ENCODE measurements around the gene PCTP. TPM values are rescaled to one million over a fixed set of nuclear protein-coding genes. Genes with fewer than 3 reads are reported as not detected.

Gene PCTP
- total RNA-seq = 40.2 and 44.1 TPM in 2 replicates

DNA sequence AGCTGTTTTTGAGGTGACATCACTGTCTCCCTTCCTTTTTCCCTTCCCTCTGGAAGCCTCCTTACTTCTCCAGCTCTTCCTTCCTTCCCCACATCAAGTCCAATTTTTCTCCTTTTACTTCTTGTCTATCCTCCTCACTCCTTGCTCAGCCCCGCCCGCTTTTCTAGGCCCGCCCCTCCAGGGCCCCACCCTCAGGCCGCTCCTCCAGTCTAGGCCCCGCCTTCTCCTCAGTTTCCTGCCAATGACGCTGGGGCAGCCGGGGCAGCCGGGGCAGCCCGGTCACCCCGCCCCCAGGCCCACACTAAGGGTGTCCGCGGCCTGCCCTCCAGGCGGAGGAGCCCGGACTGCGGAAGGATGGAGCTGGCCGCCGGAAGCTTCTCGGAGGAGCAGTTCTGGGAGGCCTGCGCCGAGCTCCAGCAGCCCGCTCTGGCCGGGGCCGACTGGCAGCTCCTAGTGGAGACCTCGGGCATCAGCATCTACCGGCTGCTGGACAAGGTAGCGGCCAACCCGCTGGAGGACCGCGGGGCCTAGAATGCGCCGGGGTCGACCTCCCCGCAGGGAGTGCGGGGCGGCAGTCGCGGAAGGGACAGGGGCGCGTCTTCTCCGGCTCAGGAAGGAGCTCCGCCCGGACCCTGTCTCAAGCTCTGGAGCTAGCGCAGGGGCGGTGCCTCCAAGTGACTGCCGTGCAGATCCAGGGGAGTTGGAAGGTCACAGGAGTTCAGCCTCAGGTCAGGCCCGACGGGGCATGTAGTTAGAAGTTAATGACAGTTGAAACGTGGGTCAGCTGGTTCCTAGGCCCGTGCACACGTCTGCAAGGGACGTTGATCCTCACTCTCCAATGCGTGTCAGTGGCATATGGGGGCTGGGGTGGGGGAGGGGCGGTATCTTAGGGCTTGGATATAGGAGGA, at the start of gene PCTP:
Gene PCTP, plus strand, starts transcription at position 302 of the 908 bp plus-strand sequence. Its CDS starts 53 bp downstream, at position 355.
- peak; percentile 90 for DNase-seq

DNA sequence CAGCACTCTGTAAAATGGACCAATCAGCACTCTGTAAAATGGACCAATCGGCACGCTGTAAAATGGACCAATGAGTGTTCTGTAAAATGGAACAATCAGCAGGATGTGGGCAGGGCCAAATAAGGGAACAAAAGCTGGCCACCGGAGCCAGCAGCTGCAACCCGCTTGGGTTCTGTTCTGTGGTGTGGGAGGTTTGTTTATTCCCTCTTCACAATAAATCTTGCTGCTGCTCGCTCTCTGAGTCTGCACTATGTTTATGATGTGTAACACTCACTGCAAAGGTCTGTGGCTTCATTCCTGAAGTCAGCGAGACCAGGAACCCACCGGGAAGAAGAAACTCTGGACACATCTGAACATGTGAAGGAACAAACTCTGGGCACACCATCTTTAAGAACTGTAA, 48.7 kb upstream of the PCTP start:
- DNase-seq = no peak

DNA sequence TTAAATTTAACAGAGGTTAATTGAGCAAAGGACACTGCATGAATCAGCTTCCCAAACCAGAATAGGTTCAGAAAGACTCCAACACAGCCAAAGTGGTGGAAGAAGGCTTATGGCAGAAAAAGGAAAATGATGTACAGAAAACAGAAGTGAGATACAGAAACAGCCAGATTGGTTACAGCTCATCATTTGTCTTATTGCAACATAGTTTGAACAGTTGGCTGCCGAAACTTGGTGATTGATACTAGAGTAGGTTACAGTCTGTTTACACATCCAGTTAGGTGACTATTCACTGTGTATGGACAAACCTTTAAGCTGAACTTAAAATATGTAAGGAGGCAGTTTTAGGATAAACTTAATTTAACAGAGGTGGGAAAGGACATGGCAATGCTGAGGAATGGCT, 46.5 kb upstream of the PCTP start:
- DNase-seq = no peak

DNA sequence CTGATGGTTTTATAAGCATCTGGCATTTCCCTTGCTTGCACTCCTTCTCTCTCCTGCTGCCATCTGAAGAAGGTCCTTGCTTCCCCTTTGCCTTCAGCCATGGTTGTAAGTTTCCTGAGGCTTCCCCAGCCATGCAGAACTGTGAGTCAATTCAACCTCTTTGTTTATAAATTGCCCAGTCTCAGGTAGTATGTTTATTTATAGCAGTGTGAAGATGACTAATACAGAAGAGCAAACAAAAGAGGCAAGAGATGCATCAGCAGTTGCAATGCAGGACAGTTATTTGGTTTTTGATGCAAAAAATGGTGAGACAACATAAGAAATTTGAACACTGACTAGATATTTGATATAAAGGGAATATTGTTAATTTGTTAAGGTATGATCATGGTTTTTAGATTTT, 45.0 kb upstream of the PCTP start:
- DNase-seq = no peak

DNA sequence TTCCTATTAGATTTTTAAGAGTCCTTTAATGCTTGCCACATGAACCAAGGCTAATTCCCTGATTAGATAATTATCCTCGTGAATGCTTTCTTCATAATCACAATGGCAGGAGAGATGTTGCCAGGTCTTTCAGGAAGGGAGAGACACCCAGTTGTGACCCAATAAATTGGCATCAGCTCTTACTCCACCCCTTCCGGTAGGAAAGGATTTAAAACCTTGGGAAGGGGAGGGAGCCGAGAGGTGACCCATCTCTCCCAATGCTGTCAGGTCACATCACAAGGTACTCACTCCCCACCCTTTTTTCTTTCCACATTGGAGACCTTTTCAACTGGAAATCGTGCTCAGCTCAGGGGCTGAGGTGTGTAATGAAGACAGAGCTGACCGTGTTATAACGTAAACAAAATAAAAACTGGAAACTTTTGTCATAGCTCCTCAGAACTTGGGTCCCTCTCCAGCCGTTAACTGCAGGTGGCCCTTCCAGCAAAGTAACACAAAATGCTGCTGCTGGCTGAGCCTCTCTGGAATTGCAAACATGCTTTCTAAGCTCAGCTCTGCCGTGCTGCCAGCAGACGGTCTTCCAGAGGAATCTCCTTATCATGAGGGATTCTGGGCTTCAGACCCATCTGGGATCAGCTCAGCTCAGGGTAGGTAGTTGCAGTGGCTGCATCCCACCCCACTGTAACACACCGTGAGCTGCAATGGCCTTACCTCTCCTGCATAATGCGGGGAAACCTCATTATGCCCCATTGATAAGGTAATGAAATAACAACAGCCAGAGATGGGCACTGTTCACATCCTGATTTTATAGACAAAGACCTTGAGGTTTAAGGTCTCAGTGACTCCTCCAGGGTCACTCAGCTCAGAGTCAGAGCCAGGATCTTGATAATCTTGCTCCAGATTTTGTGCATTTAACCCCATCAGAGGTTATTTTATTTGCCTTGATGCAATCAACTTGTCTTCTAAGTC, 43.8 kb upstream of the PCTP start:
- no peak for DNase-seq

DNA sequence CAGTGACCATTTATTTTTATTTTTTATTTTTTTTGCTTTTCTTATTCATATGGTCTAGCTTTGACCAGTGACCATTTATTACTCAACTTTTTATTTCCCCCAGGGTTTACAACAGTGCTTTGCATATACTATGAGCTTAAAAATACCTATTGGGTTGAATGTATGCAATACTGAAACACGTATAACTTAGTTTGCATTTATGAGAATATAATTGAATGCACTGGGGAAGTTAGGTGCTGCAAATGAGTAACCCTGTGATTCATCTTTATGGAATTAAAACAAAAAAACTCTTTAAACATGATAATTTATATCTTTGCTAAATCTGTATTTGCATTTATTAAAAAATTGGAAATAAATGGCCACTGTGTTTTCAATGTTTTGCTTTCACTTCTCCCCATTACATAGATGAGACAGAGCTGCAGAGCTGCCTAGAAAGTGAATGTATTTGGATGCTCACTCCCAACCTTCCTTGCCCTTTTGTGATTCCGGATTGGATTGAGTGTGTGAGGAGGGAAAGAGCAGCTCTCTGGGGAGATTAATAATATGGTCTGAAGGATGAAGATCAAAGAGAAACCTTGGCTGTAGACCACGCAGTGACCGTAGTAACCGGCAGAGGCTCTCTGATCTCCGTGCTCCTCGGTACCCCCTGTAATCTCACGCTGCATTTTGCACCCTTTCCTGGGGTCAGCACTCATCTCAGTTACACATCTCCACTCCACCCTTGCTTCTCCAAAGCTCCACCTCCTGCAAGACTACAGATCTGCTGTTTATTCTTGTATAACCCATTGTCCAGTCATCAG, 42.5 kb upstream of the PCTP start:
- DNase-seq = no peak

DNA sequence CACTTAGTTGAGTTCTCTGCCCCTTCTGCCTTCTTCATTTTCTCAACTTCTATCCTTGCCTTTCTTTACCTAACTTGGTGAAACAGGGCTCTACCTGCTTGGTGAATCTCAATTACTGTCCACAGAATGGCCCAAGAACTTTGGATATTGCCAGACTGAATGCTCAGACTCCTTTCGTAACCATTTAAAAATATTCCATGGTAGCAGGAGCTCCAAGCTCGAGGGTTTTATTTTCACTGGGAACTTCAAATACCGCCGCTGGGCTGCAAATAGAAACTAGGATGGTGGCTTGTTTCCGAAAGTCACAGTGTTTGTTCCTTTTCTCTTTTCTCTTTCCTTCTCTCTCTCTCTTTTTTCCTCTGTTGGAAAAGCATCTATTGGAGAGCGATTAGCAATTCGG, 41.4 kb upstream of the PCTP start:
- DNase-seq = no peak

DNA sequence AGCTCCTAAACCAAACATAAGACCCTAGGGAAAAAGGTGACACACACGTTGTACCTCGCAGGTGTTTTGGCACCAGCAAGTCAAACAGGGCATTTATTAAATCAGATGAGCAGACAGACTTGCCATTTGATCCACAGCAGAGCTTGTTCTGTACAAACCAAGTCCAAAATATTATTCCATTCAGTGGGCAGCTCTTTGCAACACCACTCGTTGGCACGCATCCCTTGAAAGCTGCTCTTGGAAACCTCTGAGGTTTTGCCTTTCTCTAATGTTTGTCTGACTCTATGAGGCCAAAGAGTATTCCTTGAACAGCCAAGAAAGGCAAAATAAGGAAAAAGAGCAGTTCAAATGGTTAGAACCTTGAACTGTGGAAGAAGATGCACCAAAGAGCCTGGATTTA, 40.9 kb upstream of the PCTP start:
- no peak for DNase-seq

DNA sequence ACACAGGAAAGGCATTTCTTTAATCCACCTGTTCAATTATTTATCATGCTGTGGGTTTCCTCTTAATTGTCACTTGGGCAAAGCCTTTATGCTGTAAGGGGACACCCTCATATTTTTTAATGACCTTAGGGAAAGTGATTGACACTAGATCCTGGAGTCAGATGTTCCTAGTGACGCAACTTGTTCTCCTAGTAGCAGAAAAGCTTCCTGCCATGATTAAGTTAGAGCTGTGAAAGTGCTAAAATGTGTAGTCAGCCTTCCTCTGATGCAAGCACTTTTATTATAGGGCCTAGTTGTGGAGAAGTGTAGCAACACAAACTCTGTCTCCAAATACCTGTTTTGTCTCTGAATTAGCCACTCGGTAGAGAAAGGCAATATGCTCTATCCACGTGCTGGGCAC, 40.4 kb upstream of the PCTP start:
- DNase-seq = peak; percentile 16

DNA sequence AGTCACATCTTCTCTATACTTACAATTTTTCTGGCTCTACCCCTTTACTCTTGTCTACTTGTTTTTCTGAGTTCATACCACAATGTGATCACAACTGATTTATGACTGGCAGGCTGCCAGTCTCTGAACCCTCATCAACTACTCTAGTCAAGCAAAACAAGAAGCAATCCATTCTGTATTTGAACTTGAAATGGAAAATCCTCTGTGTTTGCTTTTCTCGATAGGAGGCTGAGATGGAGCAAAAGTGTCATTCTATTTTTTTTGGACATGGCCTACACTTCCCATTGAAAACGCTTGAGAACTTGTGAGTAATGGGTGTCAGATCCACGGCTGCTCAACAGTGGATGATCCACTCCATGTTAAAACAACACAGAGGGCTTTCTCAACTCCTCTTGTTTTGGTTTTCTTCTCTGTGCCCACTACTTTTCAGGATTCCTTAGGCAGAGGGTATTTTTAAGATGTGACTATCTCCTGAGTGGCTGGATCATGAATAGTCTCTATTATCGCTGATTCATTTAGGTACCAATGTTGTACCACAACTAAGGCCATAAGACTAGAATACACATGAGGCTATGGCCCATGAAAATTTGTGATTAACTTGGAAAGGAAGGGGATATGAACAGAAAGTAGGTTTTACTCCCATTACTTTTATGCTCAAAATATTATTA, 39.9 kb upstream of the PCTP start:
- DNase-seq = peak; percentile 53

DNA sequence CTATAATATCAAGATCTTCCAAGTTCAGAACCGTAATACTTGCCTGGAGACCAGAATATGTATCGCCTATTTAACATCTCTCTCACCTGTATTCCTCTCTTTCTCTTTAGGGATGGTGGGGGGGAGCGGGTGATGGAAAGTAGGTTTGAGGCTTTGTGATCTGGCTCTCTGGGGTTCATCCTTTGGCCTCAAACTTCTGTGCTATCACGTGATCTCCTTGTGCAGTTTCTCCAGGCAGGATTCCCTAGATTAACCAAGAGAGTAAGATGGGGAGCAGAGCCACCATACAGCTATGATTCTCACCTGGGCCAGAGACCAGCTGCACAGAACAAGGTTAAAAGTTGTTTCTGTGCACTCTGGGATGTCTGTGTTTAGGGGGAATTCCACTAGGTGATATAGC, 33.4 kb upstream of the PCTP start:
- no peak for DNase-seq

DNA sequence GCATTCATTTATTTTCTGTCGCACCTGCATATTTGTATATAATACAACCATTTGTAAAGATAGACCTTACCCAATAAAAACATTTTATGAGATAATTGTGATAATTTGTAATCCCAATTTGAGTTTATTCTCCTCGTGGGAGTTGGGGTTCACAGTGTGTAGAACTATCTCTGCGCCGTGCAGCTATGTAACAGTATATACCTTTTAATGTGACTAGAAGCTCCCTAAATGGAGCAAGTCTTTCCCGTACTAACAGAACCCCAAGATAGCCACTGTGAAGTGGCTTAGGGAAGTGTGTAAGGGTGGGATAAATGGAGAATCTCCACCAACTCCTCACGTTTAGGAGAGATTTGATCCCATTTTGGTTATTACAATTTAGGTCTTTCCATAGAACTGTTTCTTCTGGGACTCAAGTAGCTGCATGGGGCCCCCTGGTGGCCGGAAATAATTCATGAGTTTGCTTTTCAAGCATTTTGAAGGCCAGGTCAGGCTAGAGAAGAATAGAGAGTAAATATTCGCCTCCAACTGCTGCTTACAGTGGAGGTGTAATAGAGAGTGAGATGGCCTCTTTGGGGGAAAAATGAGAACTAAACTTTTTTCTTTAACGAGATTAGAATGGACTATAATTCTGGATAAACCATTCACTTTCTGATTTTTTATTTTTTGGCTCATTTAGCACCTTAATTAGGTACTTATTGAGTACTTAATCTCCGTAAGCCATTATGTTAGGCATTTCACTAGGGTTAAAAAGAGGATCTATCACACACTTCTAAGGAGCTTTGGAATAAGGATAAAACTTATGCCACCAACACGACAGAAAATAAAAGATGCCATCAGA, 32.7 kb upstream of the PCTP start:
- peak; percentile 84 for DNase-seq

DNA sequence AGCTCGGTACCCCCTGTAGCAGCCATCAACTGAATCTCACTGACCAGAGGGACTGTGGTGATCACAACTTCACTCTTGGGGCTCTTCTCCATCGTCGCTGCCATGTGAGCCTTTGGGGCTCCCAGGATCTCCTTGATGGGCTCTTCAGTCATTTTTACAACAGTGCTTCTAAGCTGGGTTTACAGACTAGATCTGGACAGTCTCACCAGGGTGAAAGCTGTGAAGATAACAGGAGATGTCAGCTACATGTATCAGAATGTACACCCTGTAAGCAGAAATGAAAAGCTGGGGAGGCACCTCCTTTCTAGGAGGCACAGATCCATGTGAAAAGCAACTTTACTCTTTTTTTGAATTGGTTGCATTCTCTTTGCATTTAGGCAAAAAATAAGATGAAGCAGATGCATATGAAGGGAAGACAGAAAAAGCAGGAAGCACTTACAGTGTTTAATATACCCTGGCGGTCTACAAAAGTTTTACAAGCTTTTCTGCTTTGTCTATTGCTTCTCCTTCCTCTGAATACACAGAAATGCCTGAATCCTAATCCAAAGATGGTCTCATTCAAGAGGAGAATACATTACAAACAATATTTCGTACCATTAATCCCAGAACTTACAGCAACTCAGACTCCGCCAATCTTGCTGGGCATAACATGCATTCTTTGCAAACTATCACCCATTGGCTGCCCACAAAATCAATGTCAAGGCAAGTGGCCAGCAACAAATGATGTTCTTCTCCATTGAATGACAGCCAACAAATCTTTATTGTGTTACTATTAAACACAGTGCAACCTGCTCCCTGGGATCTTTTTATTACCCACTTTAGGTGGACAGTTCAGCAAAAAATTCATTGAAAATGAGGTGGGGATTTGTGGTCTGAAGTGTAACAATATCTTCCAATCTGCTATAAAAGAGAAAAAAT, 29.7 kb upstream of the PCTP start:
- DNase-seq = no peak

DNA sequence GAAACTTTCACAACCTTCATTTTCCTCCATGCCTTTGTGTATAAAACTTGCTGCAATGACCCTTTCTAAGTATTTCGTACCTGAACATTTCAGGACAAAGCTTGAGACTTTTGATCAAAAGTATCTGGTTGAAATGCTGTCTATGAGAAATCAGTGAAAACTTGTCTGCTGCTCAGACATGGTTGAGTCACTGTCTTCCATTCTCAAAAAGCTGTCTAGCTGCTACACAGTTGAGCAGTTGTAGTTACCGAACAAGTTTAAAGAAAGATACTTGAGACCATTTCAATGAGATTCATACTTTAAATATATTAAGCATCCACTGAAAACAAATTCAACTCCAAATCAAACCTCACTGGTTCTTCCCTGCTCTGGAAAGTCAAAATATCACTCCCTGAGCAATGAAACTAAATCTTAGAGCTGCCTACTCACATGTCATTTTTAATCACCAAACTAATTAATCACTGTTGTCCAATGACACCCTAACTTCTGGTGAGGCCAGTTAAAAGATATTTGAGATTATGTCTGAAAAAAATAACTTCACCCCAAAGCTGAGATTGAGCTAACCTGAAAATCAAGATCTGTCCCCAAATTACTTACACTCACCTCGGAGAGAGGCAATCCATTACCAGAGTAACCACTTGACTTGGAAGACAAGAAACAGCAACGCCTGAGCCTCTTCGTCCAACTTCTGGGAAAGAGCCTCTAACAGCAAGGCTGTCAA, 28.7 kb upstream of the PCTP start:
- DNase-seq = peak; percentile 14

DNA sequence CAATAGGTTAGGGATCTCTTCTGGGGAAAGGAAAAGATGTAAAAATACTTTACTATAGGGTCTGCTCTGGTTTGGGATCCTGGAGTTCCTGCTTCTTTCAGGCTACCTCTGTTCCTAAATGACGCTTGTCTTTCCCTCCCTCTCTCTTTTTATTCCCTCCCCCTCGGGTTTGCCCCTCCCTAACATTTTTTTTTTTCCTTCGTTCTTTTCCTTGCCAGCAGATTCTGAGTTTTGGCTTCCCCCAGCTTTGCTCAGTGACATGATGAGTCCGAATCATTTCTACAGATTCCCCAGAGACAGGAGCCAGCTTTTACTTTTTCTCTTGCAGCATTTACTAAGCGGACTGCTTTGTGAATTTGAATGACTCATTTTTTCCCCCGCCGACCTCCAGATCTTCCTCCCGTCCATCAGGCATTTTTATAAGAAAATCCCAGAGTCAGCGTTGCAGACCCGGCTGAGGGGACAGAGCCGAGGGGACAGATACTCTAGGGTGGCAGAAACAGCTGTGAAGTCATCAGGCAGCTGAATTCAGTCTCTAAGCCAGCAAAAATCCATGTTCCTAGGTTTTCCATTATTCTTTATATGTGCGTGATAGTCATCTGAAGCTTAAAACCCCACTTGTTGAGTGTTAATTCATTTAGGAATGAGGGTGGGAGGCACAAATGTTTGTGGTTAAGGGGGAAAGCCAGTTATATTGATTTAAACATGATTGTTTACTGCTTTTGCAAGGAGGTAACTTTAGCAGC, 27.9 kb upstream of the PCTP start, which contains the start of gene TMEM100:
Gene TMEM100, minus strand, starts transcription at position 123 of the 746 bp plus-strand sequence. CDS start 1,794 bp downstream, outside the sequence.
- DNase-seq = peak; percentile 81

DNA sequence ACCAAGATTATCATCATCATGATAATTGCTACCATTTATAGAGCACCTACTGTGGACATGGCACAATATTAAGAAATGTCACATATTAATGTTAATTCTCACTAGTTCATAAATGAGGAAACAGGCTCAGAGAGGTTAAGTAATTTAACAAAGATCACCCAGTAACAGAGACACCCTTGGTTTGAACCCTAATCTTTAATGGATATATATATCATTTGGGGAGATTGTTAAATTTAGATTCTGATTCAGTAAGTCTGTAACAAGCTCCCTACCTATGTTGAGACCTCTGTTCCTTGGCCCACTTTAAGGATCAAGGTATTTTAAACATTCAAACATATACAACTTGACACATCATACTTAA, 27.4 kb upstream of the PCTP start:
- no peak for DNase-seq

DNA sequence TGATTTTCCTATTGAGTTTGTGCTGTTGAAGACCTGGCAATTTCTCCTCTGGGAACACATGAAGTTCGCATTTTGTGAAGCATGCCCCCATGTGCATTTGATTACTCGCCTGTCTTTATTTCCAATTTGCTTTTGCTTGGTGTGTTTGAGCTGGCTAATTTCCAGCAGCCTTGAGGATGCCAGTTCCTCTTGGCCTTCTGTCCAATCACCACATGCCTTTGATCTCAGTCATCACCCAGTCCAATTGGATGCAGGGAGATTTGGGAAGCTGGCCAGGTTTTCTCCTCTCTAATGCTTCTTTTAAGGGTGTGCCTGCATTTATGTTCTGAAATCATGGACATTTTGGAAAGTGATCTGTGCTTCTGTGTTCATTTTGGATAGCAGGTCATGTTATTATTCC, 24.4 kb upstream of the PCTP start:
- DNase-seq = peak; percentile 52

DNA sequence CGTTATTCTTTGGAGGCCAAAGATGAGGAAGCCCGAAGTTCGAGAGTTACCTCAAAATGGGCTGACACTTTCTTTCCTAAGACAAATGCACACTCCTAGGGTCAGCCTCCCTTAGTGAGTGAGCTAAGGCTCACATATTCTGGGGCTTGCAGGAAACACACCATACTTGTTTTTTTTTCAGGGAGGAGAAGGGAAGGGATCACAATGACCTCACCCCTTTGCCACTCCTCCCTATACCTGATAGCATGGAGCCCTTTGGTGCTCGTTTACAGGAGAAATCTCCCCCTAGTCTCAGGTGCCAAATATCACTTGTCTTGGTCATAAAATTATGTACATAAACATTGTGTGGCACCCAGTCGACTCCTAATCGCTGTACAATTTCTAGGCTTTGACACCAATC, 23.6 kb upstream of the PCTP start:
- DNase-seq = no peak

All from dermis blood vessel endothelial cell (primary cell).